ENCODE results near the gene GNG13.

The GNG13 gene

DNA sequence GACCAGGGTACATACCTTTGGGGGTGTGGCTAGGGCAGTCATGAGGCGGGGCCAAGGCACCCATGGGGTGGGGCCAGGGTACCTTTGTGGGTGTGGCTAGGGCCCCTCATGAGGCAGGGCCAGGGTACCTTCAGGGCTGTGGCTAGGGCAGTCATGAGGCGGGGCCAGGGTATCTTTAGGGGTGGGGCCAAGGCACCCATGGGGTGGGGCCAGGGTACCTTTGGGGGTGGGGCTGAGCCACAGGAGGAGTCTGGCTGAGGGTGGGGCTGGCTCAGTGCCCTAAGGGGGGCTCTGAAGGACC, 3.5 kb downstream of the GNG13 start:
- TF ChIP-seq, protein P1, sequence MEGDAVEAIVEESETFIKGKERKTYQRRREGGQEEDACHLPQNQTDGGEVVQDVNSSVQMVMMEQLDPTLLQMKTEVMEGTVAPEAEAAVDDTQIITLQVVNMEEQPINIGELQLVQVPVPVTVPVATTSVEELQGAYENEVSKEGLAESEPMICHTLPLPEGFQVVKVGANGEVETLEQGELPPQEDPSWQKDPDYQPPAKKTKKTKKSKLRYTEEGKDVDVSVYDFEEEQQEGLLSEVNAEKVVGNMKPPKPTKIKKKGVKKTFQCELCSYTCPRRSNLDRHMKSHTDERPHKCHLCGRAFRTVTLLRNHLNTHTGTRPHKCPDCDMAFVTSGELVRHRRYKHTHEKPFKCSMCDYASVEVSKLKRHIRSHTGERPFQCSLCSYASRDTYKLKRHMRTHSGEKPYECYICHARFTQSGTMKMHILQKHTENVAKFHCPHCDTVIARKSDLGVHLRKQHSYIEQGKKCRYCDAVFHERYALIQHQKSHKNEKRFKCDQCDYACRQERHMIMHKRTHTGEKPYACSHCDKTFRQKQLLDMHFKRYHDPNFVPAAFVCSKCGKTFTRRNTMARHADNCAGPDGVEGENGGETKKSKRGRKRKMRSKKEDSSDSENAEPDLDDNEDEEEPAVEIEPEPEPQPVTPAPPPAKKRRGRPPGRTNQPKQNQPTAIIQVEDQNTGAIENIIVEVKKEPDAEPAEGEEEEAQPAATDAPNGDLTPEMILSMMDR (IDR thresholded peaks at IDR 0.05) = no peak

DNA sequence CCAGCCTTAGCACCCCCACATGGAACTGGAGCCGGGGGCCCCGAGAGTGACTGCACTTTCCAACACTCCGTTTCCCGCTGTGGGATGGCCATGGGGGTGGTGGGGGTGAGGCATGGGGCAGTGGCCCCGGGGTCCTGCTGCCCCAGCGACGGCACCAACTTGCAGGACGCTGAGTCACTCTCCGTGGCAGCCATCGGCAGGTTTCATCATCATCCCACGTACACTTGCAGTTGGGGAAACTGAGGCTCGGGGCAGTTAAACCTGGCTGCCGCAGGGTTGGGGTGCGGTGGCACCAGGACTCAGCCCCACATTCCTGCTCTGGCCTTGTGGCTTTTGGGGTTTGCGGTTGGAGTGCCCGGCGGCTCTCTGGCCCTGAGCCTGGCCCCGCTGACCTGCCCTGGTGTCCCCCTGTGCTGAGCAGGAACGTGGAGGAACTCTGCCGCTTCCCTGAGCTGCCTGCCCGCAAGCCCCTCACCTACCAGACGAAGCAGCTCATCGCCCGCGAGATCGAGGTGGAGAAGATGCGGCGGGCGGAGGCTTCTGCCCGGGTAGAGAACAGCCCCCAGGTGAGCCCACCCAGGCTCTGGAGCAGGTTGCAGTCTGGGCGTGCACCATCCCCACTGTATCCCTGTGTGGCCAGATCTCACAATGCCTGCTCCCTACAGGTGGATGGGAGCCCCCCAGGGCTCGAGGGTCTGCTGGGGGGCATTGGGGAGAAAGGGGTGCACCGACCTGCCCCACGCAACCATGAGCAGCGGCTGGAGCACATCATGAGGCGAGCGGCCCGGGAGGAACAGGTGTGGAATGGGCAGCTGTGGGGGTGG, 4.0 kb downstream of the GNG13 start:
- TF ChIP-seq, protein P1 (IDR thresholded peaks at IDR 0.05) = no peak

DNA sequence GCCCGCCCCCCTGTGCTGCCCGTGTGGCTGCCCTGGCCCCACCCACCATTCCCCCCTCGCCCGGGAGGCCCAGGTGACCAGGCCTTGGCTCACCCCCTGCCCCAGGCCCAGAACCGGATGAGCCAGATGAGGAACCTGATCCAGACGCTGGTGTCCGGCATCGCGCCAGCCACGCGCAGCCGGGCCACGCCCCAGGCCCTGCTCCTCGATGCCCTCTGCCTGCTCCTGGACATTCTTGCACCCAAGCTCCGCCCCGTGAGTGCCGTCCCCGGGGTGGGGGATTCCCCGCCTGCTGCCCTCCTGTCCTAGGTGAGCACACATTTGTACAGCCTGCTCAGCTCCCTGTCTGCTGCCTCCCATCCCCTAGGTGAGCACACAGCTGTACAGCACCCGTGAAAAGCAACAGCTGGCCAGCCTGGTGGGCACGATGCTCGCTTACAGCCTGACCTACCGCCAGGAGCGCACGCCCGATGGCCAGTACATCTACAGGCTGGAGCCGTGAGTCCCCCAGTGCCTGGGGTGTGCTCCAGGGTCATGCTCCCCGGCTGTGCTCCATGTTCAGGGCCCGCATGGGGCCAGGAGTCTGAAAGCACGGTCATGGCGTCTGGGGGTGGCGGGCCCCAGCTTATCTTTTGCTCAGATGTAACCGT, 4.8 kb downstream of the GNG13 start:
- TF ChIP-seq, protein P1 (IDR thresholded peaks at IDR 0.05) = no peak

DNA sequence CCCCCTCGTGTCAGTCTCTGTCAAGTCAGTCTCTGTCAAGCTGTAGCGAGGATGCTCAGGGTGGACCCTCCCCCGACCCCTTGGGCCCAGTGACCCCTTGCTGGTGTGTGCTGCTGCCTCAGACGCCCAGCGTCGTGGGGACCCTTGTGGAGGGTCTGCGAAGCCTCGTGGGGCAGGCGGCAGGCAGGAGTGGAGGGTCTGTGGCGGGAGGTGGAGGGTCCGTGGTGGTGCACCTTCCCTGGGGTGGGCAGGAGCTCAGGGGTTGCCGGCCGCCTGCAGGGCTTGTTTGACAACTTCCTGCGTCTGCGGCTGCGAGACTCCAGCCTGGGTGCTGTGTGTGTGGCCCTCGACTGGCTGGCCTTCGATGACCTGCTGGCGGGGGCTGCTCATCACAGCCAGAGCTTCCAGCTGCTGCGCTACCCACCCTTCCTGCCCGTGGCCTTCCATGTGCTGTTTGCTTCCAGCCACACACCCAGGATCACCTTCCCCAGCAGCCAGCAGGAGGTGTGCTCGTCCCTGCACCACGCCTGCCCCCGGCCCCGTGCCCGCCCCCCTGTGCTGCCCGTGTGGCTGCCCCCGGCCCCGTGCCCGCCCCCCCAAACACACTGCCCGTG, 5.6 kb downstream of the GNG13 start:
- TF ChIP-seq, protein P1 (IDR thresholded peaks at IDR 0.05) = no peak

DNA sequence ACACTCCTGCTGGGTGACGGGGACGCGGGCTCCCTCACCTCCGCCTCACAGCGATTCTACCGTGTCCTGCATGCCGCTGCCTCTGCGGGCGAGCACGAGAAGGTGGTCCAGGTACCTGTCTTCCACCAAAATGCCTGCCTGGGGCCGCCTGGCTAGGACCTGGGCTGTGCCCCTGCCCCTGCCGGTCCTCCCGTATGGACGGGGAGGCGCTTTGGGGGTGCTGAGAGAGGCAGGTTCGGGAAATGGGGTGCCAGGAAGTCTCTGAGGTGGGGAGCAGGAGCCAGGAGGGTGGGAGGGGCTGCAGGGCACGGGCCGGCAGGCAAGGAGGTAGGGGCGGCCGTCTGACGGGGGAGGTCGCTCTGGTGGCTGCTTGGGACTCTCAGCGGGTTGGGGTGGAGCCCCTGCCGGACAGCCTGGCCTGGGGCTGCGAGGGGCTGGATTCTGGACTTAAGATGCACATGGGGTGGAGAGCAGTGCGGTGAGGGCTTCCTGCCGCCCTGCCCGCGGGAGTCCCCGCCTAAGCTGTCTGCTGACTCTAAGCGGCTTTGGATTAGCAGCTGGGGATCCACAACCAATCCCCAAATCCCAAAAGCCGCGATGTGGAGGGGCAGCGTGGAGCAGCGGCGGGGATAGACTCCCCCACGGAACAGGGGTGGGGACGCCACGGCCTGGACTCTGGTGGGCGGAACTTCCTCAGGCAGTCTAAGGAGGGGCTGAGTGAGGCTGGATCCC, 6.3 kb downstream of the GNG13 start:
- TF ChIP-seq, protein P1 (IDR thresholded peaks at IDR 0.05) = no peak

DNA sequence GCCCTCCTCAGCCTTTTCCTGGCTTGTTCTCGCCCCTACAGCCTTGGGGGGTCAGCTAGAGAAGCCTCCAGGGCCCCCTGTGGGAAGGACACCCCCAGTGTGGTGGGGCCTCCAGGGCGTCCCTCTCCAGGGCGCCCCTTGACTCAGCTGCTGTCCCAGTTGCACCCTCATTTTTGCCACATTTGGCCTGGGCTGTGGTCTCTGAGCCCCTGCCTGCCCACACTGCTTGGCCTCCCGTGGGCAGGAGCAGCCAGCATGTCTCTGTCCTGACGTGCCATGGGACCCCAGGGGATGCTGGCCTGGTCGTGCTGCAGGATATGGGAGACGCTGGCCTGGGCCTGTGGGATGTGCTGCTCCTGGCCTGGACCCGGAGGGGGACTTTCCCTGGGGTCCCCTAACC, 7.1 kb downstream of the GNG13 start:
- TF ChIP-seq, protein P1 (IDR thresholded peaks at IDR 0.05) = no peak

DNA sequence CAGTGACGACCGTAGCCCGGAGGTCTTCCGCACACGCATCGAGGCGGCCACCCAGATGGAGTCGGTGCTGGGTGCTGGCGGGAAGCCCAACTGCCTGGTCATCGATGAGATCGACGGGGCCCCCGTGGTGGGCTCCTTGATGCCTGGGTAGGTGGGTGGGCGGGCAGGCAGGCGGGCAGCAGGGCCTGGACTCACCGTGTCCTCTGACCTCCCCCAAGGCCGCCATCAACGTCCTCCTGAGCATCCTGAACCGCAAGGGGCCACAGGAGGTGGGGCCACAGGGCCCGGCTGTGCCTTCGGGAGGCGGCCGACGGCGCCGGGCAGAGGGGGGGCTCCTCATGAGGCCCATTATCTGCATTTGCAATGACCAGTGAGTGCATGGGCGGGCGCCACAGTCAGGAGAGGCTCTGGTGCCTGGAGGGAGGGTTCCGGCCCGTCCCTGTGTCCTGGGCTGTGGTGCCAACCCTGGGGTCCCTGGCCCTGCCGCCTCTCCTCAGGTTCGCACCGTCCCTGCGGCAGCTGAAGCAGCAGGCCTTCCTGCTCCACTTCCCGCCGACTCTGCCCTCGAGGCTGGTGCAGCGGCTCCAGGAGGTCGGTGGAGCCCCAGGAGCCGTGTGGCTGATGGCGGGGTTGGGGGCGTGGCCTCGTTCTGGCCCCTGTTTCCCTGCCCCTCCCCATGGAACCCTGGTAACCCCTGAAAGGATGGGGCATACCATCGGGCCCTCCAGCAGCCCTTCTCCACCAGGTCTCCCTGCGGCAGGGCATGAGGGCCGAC, 8.1 kb downstream of the GNG13 start:
- TF ChIP-seq, protein P1 (IDR thresholded peaks at IDR 0.05) = no peak
